GM10248 (cell line): ENCODE data around the gene ID2.

Source experiments
- CTCF ChIA-PET: fragments of 300-600 bp; sonication (Branson Sonifier 250); formaldehyde crosslinking; extraction: SDS; loops from one replicate; lab custom pipeline; 2021; ENCODE audit warnings: antibody characterized with exemption; lab: Yijun Ruan, JAX
- POLR2A ChIA-PET: fragments of 350-650 bp; sonication (Branson Sonifier 250); formaldehyde crosslinking; extraction: SDS; loops from one replicate; lab custom pipeline; 2020; ENCODE audit warnings: antibody characterized with exemption; lab: Yijun Ruan, JAX
- DNase-seq: peaks from one replicate; pipeline ENCODE4 v3.0.0; 2012; ENCODE audit errors: extremely low spot score
- CTCF ChIP-seq: IDR thresholded peaks from 2 replicates; pipeline ENCODE4 v1.5.1; 2012; ENCODE audit warnings: mild to moderate bottlenecking, low read depth; ENCODE audit errors: extremely low read depth, missing control alignments, control extremely low read depth

ID2 gene

GRCh38 chr2:8648441-8649213 is 33.2 kb upstream of the ID2 start:
- ChIA-PET CTCF (interaction anchor here (0.9 kb wide), 1 partner anchor 8 kb away, joined by 3 read pairs; no protein-coding TSS in a partner anchor), POLR2A (interaction anchor here (0.6 kb wide), 1 partner anchor 35 kb away, joined by 4 read pairs; no protein-coding TSS in a partner anchor)
- TF ChIP-seq CTCF: no peak
- DNase-seq: no peak

- CTCF ChIA-PET: no interaction called here
- POLR2A ChIA-PET: no interaction called here
- TF ChIP-seq CTCF: no peak
- DNase-seq: no peak
Observed at GRCh38 chr2:8649718-8650117, 32.1 kb upstream of the ID2 start.

- CTCF ChIA-PET: no interaction called here
- no peak for TF ChIP-seq CTCF
- POLR2A ChIA-PET: no interaction called here
- DNase-seq: no peak
Observed at GRCh38 chr2:8650256-8650655, 31.6 kb upstream of the ID2 start.

- CTCF ChIA-PET: no interaction called here
Observed at GRCh38 chr2:8652774-8653426, 29.0 kb upstream of the ID2 start.

GRCh38 chr2:8653485-8653884 is 28.4 kb upstream of the ID2 start:
- POLR2A ChIA-PET: no interaction called here
- no peak for TF ChIP-seq CTCF
- DNase-seq: no peak
- CTCF ChIA-PET: no interaction called here

More at GRCh38 chr2:8652774-8653426, 29.0 kb upstream of the ID2 start:
- DNase-seq: no peak
- POLR2A ChIA-PET: no interaction called here
- no peak for TF ChIP-seq CTCF

GRCh38 chr2:8654041-8654440 is 27.8 kb upstream of the ID2 start:
- POLR2A ChIA-PET: no interaction called here
- CTCF ChIA-PET: no interaction called here
- no peak for TF ChIP-seq CTCF
- DNase-seq: no peak
